Neutrophil (primary cell): ENCODE data around the gene MEGF11.

Experiments
- H3K27ac ChIP-seq: fragments of 200-600 bp; sonication (generic); 2 replicates; pipeline ENCODE4 v1.5.1; 2016; ENCODE audit warnings: mild to moderate bottlenecking, moderate library complexity
- H3K27me3 ChIP-seq: fragments of 200-600 bp; sonication (generic); 2 replicates; pipeline ENCODE4 v1.6.0; 2016; ENCODE audit warnings: mild to moderate bottlenecking
- H3K36me3 ChIP-seq: fragments of 200-600 bp; sonication (generic); 2 replicates; pipeline ENCODE4 v1.5.1; 2017
- H3K4me1 ChIP-seq, 2 experiments: fragments of 200-600 bp in 1 of 2; sonication (generic) in 1 of 2; 1 replicate in 1 of 2; 2 replicates in 1 of 2; pipeline versions ENCODE4 v1.5.1 to v1.6.1; 2013 to 2016; ENCODE audit warnings: low read depth in 1 of 2, low read length in 1 of 2, mild to moderate bottlenecking in 1 of 2, moderate library complexity in 1 of 2; ENCODE audit not compliant: control insufficient read depth in 1 of 2, insufficient read depth in 1 of 2
- H3K4me3 ChIP-seq, 2 experiments: fragments of 200-600 bp in 1 of 2; sonication (generic) in 1 of 2; 1 replicate in 1 of 2; 2 replicates in 1 of 2; pipeline ENCODE4 v1.5.1; 2013 to 2016; ENCODE audit warnings: low read depth in 1 of 2, low read length in 1 of 2, mild to moderate bottlenecking in 1 of 2, moderate library complexity in 1 of 2
- H3K9me3 ChIP-seq: fragments of 200-600 bp; sonication (generic); 2 replicates; pipeline ENCODE4 v1.5.1; 2016
- CTCF ChIP-seq: fragments of 200-600 bp; sonication (generic); IDR thresholded peaks from 2 replicates; pipeline ENCODE4 v1.5.1; 2016; ENCODE audit warnings: antibody characterized with exemption

The MEGF11 gene

GRCh38 chr15:65926899-65927298, 326.7 kb downstream of the MEGF11 start:
- H3K4me3 ChIP-seq: no peak overlapping the region
- no peaks in the 10 kb centered on the region for H3K36me3 ChIP-seq
- no peak overlapping the region for H3K27ac ChIP-seq
- no peaks in the 10 kb centered on the region for H3K9me3 ChIP-seq
- H3K4me1 ChIP-seq: no peaks in the 10 kb centered on the region
- H3K27me3 ChIP-seq: no peaks in the 10 kb centered on the region
- TF ChIP-seq CTCF: no peak

- Histone ChIP-seq H3K27me3 (no peaks in the 10 kb centered on the region), H3K36me3 (no peaks in the 10 kb centered on the region), H3K4me3 (no peak overlapping the region), H3K4me1 (no peaks in the 10 kb centered on the region), H3K27ac (no peak overlapping the region), H3K9me3 (no peaks in the 10 kb centered on the region)
- TF ChIP-seq CTCF: no peak
Measured at GRCh38 chr15:65926459-65926858, 327.1 kb downstream of the MEGF11 start.

- Histone ChIP-seq H3K27me3 (no peaks in the 10 kb centered on the region), H3K4me3 (no peak overlapping the region), H3K4me1 (no peaks in the 10 kb centered on the region), H3K36me3 (no peaks in the 10 kb centered on the region), H3K9me3 (no peaks in the 10 kb centered on the region), H3K27ac (no peak overlapping the region)
- no peak for TF ChIP-seq CTCF
Measured at GRCh38 chr15:65925338-65925737, 328.2 kb downstream of the MEGF11 start.

GRCh38 chr15:65924004-65924403, 329.5 kb downstream of the MEGF11 start:
- H3K9me3 ChIP-seq: no peaks in the 10 kb centered on the region
- H3K27me3 ChIP-seq: no peaks in the 10 kb centered on the region
- TF ChIP-seq CTCF: no peak
- no peak overlapping the region for H3K27ac ChIP-seq
- no peaks in the 10 kb centered on the region for H3K36me3 ChIP-seq
- no peak overlapping the region for H3K4me3 ChIP-seq
- no peaks in the 10 kb centered on the region for H3K4me1 ChIP-seq

- Histone ChIP-seq H3K4me3 (no peak overlapping the region), H3K4me1 (no peaks in the 10 kb centered on the region), H3K36me3 (no peaks in the 10 kb centered on the region), H3K27me3 (no peaks in the 10 kb centered on the region), H3K27ac (no peak overlapping the region), H3K9me3 (no peaks in the 10 kb centered on the region)
- TF ChIP-seq CTCF: no peak
Measured at GRCh38 chr15:65923264-65923663, 330.3 kb downstream of the MEGF11 start.

- no peak for TF ChIP-seq CTCF
- Histone ChIP-seq H3K4me3 (no peak overlapping the region), H3K9me3 (no peaks in the 10 kb centered on the region), H3K27ac (no peak overlapping the region), H3K36me3 (no peaks in the 10 kb centered on the region), H3K4me1 (no peaks in the 10 kb centered on the region), H3K27me3 (no peaks in the 10 kb centered on the region)
Measured at GRCh38 chr15:65922621-65923020, 330.9 kb downstream of the MEGF11 start.
